HCT116 (cell line): ENCODE data around the gene TMC4.

Source experiments
- ELF1 ChIP-seq: IDR thresholded peaks from 2 replicates; pipeline ENCODE4 v1.6.1; 2012; ENCODE audit warnings: low read depth, borderline replicate concordance
- EZH2phosphoT487 ChIP-seq: fragments of 200-600 bp; IDR thresholded peaks from 2 replicates; pipeline ENCODE4 v1.6.1; 2018; ENCODE audit warnings: antibody characterized with exemption, borderline replicate concordance
- TCF7L2 ChIP-seq: IDR thresholded peaks from 2 replicates; pipeline ENCODE4 v1.7.0; 2011; ENCODE audit warnings: borderline replicate concordance, inconsistent platforms; ENCODE audit not compliant: insufficient read depth, insufficient read length; ENCODE audit errors: extremely low read depth
- TF ChIP-seq, protein P1 (sequence below), 3 experiments: fragments of 200-600 bp in 1 of 3; sonication (generic) in 1 of 3; IDR thresholded peaks in 2 of 3; conservative IDR thresholded peaks in 1 of 3; 2 replicates each; pipeline ENCODE4 v1.5.1; 2012 to 2017; ENCODE audit warnings: low read depth in 2 of 3, low read length in 2 of 3, antibody characterized with exemption in 1 of 3, borderline replicate concordance in 1 of 3, control low read depth in 1 of 3, mild to moderate bottlenecking in 1 of 3, mixed read lengths in 1 of 3, mixed run types in 1 of 3, moderate library complexity in 1 of 3; ENCODE audit not compliant: insufficient read depth in 1 of 3
- TF ChIP-seq, protein P2 (sequence below): IDR thresholded peaks from 2 replicates; pipeline ENCODE4 v1.6.1; 2012

DNA sequence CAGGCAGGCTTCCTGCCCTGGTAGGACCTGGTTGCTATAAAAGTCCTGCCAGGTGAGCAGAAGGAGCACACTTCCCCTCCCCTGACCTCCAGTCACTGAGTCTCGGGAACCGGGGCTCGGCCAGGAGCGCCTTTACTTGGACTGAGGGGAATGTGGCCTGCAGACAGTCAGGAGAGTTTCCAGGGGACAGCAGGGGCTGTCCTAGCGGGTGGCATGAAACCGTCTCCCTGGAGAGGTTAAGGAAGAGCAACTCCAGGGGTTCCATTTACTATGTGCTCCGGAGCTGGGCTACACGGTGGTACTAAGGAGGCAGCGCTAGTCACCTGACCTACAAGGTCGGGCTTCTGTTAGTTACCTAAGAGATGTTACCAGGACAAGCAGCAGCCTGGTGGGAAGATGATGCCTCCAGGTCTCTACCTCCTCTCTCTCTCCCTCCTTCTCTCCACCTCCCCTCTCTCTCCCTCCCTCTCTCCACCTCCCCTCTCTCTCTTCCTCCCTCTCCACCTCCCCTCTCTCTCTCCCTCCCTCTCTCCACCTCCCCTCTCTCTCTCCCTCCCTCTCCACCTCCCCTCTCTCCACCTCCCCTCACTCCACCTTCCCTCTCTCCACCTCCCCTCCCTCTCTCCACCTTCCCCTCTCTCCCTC is 39.5 kb downstream of the TMC4 start:
- TF ChIP-seq, protein P1, sequence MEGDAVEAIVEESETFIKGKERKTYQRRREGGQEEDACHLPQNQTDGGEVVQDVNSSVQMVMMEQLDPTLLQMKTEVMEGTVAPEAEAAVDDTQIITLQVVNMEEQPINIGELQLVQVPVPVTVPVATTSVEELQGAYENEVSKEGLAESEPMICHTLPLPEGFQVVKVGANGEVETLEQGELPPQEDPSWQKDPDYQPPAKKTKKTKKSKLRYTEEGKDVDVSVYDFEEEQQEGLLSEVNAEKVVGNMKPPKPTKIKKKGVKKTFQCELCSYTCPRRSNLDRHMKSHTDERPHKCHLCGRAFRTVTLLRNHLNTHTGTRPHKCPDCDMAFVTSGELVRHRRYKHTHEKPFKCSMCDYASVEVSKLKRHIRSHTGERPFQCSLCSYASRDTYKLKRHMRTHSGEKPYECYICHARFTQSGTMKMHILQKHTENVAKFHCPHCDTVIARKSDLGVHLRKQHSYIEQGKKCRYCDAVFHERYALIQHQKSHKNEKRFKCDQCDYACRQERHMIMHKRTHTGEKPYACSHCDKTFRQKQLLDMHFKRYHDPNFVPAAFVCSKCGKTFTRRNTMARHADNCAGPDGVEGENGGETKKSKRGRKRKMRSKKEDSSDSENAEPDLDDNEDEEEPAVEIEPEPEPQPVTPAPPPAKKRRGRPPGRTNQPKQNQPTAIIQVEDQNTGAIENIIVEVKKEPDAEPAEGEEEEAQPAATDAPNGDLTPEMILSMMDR (IDR thresholded peaks at IDR 0.05 in 2 of 3, conservative IDR thresholded peaks at IDR 0.05 in 1 of 3; ENCODE audit: borderline replicate concordance in 1 of 3, insufficient read depth in 1 of 3, low read depth in 2 of 3, low read length in 2 of 3) = no peak
- TF ChIP-seq, protein P2, sequence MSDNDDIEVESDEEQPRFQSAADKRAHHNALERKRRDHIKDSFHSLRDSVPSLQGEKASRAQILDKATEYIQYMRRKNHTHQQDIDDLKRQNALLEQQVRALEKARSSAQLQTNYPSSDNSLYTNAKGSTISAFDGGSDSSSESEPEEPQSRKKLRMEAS = no peak
- TF ChIP-seq EZH2phosphoT487 (no peak), ELF1 (no peak), TCF7L2 (no peak)
